SK-N-SH (cell line): ENCODE measurements around the gene CRTC1. TPM values are rescaled to one million over a fixed set of nuclear protein-coding genes. Genes with fewer than 3 reads are reported as not detected.

Source experiments
- CTCF ChIA-PET: fragments of 300-600, 350-600 bp; formaldehyde crosslinking; extraction: SDS; loops from one replicate; lab custom pipeline; 2021; lab: Yijun Ruan, JAX
- POLR2A ChIA-PET: fragments of 350-600 bp; sonication (Branson Sonifier 250); formaldehyde crosslinking; extraction: SDS; loops from one replicate; lab custom pipeline; 2020; ENCODE audit warnings: antibody characterized with exemption, inconsistent platforms; lab: Yijun Ruan, JAX
- DNase-seq: peaks from one replicate; pipeline ENCODE4 v3.0.0; 2012
- H2AFZ ChIP-seq: fragments of 200-600 bp; sonication (generic); 2 replicates; pipeline ENCODE4 v1.8.1; 2016; ENCODE audit warnings: antibody characterized with exemption, mild to moderate bottlenecking, low read depth
- H3F3A ChIP-seq: fragments of 200-600 bp; sonication (generic); replicated peaks from 2 replicates; pipeline ENCODE3; 2016; ENCODE audit warnings: antibody characterized with exemption, mild to moderate bottlenecking; ENCODE audit not compliant: insufficient read depth
- H3K27ac ChIP-seq, 2 experiments: fragments of 200-500 bp in 1 of 2; fragments of 200-600 bp in 1 of 2; sonication (Bioruptor generic) in 1 of 2; sonication (generic), shearing (Covaris generic) in 1 of 2; 2 replicates each; pipeline versions ENCODE4 v1.5.1 to v1.6.1; 2014 to 2016; ENCODE audit warnings: low read depth in 2 of 2, inconsistent platforms in 1 of 2, low read length in 1 of 2, mild to moderate bottlenecking in 1 of 2, mixed read lengths in 1 of 2
- H3K27me3 ChIP-seq: fragments of 200-600 bp; sonication (generic), shearing (Covaris generic); 2 replicates; pipeline ENCODE4 v1.6.1; 2016; ENCODE audit warnings: mixed run types; ENCODE audit not compliant: insufficient read depth
- H3K36me3 ChIP-seq, 2 experiments: fragments of 200-500 bp in 1 of 2; fragments of 200-600 bp in 1 of 2; sonication (Bioruptor generic) in 1 of 2; sonication (generic) in 1 of 2; replicated peaks in 1 of 2; 2 replicates each; pipeline versions ENCODE3 to v1.5.1; 2014 to 2016; ENCODE audit warnings: low read length in 1 of 2, mild to moderate bottlenecking in 1 of 2; ENCODE audit not compliant: insufficient read depth in 2 of 2, control insufficient read depth in 1 of 2
- H3K4me1 ChIP-seq, 2 experiments: fragments of 200-500 bp in 1 of 2; fragments of 200-600 bp in 1 of 2; sonication (Bioruptor generic) in 1 of 2; sonication (generic), shearing (Covaris generic) in 1 of 2; 2 replicates each; pipeline versions ENCODE4 v1.5.1 to v1.6.1; 2014 to 2016; ENCODE audit warnings: low read depth in 1 of 2, low read length in 1 of 2, mixed run types in 1 of 2; ENCODE audit not compliant: insufficient read depth in 2 of 2, control insufficient read depth in 1 of 2
- H3K4me2 ChIP-seq: fragments of 200-600 bp; sonication (generic), shearing (Covaris generic); 2 replicates; pipeline ENCODE4 v1.6.1; 2017; ENCODE audit warnings: mixed run types
- H3K4me3 ChIP-seq, 2 experiments: fragments of 200-500 bp in 1 of 2; fragments of 200-600 bp in 1 of 2; sonication (Bioruptor generic) in 1 of 2; sonication (generic), shearing (Covaris generic) in 1 of 2; 2 replicates each; pipeline versions ENCODE4 v1.5.1 to v1.8.1; 2014 to 2016; ENCODE audit warnings: low read depth in 2 of 2, inconsistent platforms in 1 of 2, low read length in 1 of 2, mild to moderate bottlenecking in 1 of 2, mixed read lengths in 1 of 2, moderate library complexity in 1 of 2
- H3K79me2 ChIP-seq: fragments of 200-600 bp; sonication (generic); 2 replicates; pipeline ENCODE4 v1.8.1; 2017; ENCODE audit warnings: mild to moderate bottlenecking; ENCODE audit not compliant: insufficient read depth
- H3K9ac ChIP-seq: fragments of 200-600 bp; sonication (generic); 2 replicates; pipeline ENCODE4 v1.6.1; 2017; ENCODE audit warnings: mixed run types
- H3K9me2 ChIP-seq: fragments of 200-600 bp; sonication (generic); 2 replicates; pipeline ENCODE4 v1.6.1; 2017; ENCODE audit warnings: mixed run types
- H3K9me3 ChIP-seq: fragments of 200-600 bp; sonication (generic); 2 replicates; pipeline ENCODE4 v1.6.1; 2017; ENCODE audit warnings: mixed run types, mild to moderate bottlenecking, moderate library complexity
- H4K20me1 ChIP-seq: fragments of 200-600 bp; sonication (generic); 2 replicates; pipeline ENCODE4 v1.6.1; 2017; ENCODE audit warnings: mild to moderate bottlenecking, mixed run types; ENCODE audit not compliant: insufficient read depth
- ELF1 ChIP-seq: IDR thresholded peaks from 2 replicates; pipeline ENCODE4 v1.4.0; 2012
- FOSL2 ChIP-seq: IDR thresholded peaks from 2 replicates; pipeline ENCODE4 v1.4.0; 2012; ENCODE audit warnings: low read depth, mild to moderate bottlenecking, moderate library complexity, borderline replicate concordance
- FOXM1 ChIP-seq: IDR thresholded peaks from 2 replicates; pipeline ENCODE4 v1.4.0; 2012; ENCODE audit warnings: low read depth, mild to moderate bottlenecking
- GABPA ChIP-seq: IDR thresholded peaks from 2 replicates; pipeline ENCODE4 v1.4.0; 2012; ENCODE audit warnings: low read depth, mild to moderate bottlenecking
- MEF2A ChIP-seq: IDR thresholded peaks from 2 replicates; pipeline ENCODE4 v1.4.0; 2012; ENCODE audit warnings: low read depth, borderline replicate concordance
- NFIC ChIP-seq: IDR thresholded peaks from 2 replicates; pipeline ENCODE4 v1.4.0; 2012; ENCODE audit warnings: borderline replicate concordance
- POLR2AphosphoS5 ChIP-seq: IDR thresholded peaks from 2 replicates; pipeline ENCODE4 v1.6.1; 2012; ENCODE audit warnings: low read depth, low read length
- RCOR1 ChIP-seq: fragments of 150-350 bp; IDR thresholded peaks from 2 replicates; pipeline ENCODE4 v1.6.1; 2017; ENCODE audit warnings: antibody characterized with exemption, low read length
- RFX5 ChIP-seq: IDR thresholded peaks from 2 replicates; pipeline ENCODE4 v1.6.1; 2012; ENCODE audit warnings: mild to moderate bottlenecking, improper control_type of control experiment, low read length
- SIN3A ChIP-seq: IDR thresholded peaks from 2 replicates; pipeline ENCODE4 v1.6.1; 2012; ENCODE audit warnings: low read depth, mild to moderate bottlenecking, low read length, moderate library complexity, borderline replicate concordance
- SMC3 ChIP-seq: IDR thresholded peaks from 2 replicates; pipeline ENCODE4 v1.6.1; 2012; ENCODE audit warnings: low read depth, low read length, improper control_type of control experiment
- TAF1 ChIP-seq: IDR thresholded peaks from 2 replicates; pipeline ENCODE4 v1.6.1; 2012; ENCODE audit warnings: low read depth, mild to moderate bottlenecking, low read length, moderate library complexity, borderline replicate concordance
- WGBS: methylation state at CpG from one replicate; pipeline ENCODE4 v1.1.6; 2017; ENCODE audit warnings: low lambda C conversion rate; 5-methylcytosine and 5-hydroxymethylcytosine counted together
- polyA plus RNA-seq, 3 experiments: library from polyadenylated mRNA; depleted of rRNA; stranded (reverse); fragments of >200 nt; gene quantifications; 2 replicates each; pipeline ENCODE4 v1.2.3, GENCODE V29; 2012
- TF ChIP-seq, protein P1 (sequence below): IDR thresholded peaks from 2 replicates; pipeline ENCODE4 v1.4.0; 2012; ENCODE audit warnings: low read depth, borderline replicate concordance
- TF ChIP-seq, protein P2 (sequence below): IDR thresholded peaks from 2 replicates; pipeline ENCODE4 v1.4.0; 2012; ENCODE audit warnings: low read depth, borderline replicate concordance
- TF ChIP-seq, protein P3 (sequence below): IDR thresholded peaks from 2 replicates; pipeline ENCODE4; 2012
- TF ChIP-seq, protein P4 (sequence below): fragments of 150-350 bp; IDR thresholded peaks from 2 replicates; pipeline ENCODE4 v1.6.1; 2017; ENCODE audit warnings: antibody characterized with exemption, low read length, low read depth, borderline replicate concordance
- TF ChIP-seq, protein P5 (sequence below): IDR thresholded peaks from 2 replicates; pipeline ENCODE4 v1.6.1; 2012; ENCODE audit warnings: mild to moderate bottlenecking, low read depth, low read length, moderate library complexity

The CRTC1 gene
- polyA plus RNA-seq, 1 of the 3 experiments (the other 2 are of a cell fraction), result 5.0 TPM

DNA sequence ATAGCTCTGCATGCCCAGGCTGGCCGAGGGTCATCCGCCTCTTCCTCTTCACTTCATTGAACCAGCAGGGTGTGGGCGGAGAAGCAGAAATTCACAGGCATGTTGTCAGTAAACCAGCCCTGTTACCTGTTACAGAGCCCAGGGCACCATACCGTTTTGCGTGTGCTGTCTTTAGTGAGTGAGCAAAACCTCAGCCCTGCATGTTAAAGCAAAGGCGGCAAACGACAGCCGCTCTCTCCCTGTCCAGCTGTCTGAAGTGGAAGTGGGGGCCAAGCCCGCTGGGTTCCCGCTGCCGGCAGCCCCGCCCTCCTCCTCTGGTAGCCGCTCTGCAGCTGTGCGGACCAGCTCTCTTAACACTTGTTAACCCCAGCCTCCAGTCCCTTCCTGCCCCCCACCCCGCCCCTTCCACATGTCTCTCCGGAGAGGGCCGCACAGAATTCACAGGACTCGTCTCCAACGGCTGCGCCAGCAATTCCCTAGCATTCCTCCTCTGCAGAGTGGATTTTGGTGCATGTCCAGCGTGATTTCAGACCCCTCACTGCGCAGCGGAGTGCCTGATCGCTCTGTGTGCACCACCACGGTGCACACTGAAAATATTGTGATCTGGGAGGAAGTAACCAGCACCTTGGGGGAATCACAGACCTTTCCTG lies 34.0 kb upstream of the CRTC1 start:
- H3K4me3 ChIP-seq, result no peak overlapping the region
- TF ChIP-seq, protein P1, sequence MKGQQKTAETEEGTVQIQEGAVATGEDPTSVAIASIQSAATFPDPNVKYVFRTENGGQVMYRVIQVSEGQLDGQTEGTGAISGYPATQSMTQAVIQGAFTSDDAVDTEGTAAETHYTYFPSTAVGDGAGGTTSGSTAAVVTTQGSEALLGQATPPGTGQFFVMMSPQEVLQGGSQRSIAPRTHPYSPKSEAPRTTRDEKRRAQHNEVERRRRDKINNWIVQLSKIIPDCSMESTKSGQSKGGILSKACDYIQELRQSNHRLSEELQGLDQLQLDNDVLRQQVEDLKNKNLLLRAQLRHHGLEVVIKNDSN, result no peak
- TF ChIP-seq SMC3 (no peak), NFIC (no peak), RFX5 (no peak), RCOR1 (no peak), FOSL2 (no peak), TAF1 (no peak), FOXM1 (no peak), ELF1 (no peak), SIN3A (no peak), GABPA (no peak), MEF2A (no peak), POLR2AphosphoS5 (no peak)
- TF ChIP-seq, protein P2, sequence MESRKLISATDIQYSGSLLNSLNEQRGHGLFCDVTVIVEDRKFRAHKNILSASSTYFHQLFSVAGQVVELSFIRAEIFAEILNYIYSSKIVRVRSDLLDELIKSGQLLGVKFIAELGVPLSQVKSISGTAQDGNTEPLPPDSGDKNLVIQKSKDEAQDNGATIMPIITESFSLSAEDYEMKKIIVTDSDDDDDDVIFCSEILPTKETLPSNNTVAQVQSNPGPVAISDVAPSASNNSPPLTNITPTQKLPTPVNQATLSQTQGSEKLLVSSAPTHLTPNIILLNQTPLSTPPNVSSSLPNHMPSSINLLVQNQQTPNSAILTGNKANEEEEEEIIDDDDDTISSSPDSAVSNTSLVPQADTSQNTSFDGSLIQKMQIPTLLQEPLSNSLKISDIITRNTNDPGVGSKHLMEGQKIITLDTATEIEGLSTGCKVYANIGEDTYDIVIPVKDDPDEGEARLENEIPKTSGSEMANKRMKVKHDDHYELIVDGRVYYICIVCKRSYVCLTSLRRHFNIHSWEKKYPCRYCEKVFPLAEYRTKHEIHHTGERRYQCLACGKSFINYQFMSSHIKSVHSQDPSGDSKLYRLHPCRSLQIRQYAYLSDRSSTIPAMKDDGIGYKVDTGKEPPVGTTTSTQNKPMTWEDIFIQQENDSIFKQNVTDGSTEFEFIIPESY, result no peak
- TF ChIP-seq, protein P3, sequence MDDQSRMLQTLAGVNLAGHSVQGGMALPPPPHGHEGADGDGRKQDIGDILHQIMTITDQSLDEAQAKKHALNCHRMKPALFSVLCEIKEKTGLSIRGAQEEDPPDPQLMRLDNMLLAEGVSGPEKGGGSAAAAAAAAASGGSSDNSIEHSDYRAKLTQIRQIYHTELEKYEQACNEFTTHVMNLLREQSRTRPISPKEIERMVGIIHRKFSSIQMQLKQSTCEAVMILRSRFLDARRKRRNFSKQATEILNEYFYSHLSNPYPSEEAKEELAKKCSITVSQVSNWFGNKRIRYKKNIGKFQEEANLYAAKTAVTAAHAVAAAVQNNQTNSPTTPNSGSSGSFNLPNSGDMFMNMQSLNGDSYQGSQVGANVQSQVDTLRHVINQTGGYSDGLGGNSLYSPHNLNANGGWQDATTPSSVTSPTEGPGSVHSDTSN, result no peak
- TF ChIP-seq, protein P4, sequence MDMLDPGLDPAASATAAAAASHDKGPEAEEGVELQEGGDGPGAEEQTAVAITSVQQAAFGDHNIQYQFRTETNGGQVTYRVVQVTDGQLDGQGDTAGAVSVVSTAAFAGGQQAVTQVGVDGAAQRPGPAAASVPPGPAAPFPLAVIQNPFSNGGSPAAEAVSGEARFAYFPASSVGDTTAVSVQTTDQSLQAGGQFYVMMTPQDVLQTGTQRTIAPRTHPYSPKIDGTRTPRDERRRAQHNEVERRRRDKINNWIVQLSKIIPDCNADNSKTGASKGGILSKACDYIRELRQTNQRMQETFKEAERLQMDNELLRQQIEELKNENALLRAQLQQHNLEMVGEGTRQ, result no peak
- TF ChIP-seq, protein P5, sequence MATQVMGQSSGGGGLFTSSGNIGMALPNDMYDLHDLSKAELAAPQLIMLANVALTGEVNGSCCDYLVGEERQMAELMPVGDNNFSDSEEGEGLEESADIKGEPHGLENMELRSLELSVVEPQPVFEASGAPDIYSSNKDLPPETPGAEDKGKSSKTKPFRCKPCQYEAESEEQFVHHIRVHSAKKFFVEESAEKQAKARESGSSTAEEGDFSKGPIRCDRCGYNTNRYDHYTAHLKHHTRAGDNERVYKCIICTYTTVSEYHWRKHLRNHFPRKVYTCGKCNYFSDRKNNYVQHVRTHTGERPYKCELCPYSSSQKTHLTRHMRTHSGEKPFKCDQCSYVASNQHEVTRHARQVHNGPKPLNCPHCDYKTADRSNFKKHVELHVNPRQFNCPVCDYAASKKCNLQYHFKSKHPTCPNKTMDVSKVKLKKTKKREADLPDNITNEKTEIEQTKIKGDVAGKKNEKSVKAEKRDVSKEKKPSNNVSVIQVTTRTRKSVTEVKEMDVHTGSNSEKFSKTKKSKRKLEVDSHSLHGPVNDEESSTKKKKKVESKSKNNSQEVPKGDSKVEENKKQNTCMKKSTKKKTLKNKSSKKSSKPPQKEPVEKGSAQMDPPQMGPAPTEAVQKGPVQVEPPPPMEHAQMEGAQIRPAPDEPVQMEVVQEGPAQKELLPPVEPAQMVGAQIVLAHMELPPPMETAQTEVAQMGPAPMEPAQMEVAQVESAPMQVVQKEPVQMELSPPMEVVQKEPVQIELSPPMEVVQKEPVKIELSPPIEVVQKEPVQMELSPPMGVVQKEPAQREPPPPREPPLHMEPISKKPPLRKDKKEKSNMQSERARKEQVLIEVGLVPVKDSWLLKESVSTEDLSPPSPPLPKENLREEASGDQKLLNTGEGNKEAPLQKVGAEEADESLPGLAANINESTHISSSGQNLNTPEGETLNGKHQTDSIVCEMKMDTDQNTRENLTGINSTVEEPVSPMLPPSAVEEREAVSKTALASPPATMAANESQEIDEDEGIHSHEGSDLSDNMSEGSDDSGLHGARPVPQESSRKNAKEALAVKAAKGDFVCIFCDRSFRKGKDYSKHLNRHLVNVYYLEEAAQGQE, result no peak
- no peak overlapping the region for H3K27ac ChIP-seq
- no peaks in the 10 kb centered on the region for H3K36me3 ChIP-seq
- H3K79me2 ChIP-seq, result peaks cover 8% of the 10 kb centered on the region; the same call in 1 of the 2 replicates
- no peak overlapping the region for H3K9ac ChIP-seq
- H3K9me3 ChIP-seq, result no peaks in the 10 kb centered on the region
- CTCF ChIA-PET, result interaction anchor here (0.6 kb wide), 1 partner anchor 24 kb away, joined by 4 read pairs; no protein-coding TSS in a partner anchor
- H3F3A ChIP-seq, result no peaks in the 10 kb centered on the region
- DNase-seq, result no peak
- no peaks in the 10 kb centered on the region for H3K27me3 ChIP-seq
- POLR2A ChIA-PET, result no interaction called here
- H3K4me1 ChIP-seq, result peaks cover 0 to 6% of the 10 kb centered on the region in 2 experiments; a peak in 1 of 4 replicates
- WGBS, result 87% methylated on average over 22 of the region's 25 CpGs
- 0 out of 2 replicates have a peak, but pooled peaks cover 3% of the 10 kb centered on the region for H4K20me1 ChIP-seq
- no peaks in the 10 kb centered on the region for H3K9me2 ChIP-seq
- no peak overlapping the region for H2AFZ ChIP-seq
- H3K4me2 ChIP-seq, result no peak overlapping the region
